ENCODE measurements around the gene LCOR. TPM values are rescaled to one million over a fixed set of nuclear protein-coding genes. Genes with fewer than 3 reads are reported as not detected.
A peak's percentile ranks its signal among the peaks of the same experiment; 100 is the strongest.

The LCOR gene
- total and polyA plus RNA-seq, 4 donors, result 2.4 to 38.9 (median 19.5) TPM

- Histone ChIP-seq H3K27ac (ENCODE audit: low read depth in 1 of 2, low read length in 2 of 2) (peak overlapping the region in 1 of 2 donors; percentile 79), H3K4me1 (ENCODE audit: control insufficient read depth in 1 of 2, insufficient read depth in 2 of 2, low read length in 2 of 2) (no peaks in the 10 kb centered on the region), H3K36me3 (ENCODE audit: control insufficient read depth in 1 of 2, insufficient read depth in 2 of 2, low read length in 1 of 2) (no peaks in the 10 kb centered on the region), H3K9me3 (ENCODE audit: control insufficient read depth, low read length) (no peaks in the 10 kb centered on the region), H3K27me3 (ENCODE audit: control insufficient read depth in 1 of 2, insufficient read depth in 2 of 2, low read length in 1 of 2) (no peaks in the 10 kb centered on the region), H3K4me3 (ENCODE audit: low read length in 2 of 2) (no peak overlapping the region)
- intact Hi-C loops (cut with DNase I), result loop anchor here (2.0 to 10.0 kb wide), 5 partner anchors 110 to 630 kb away; partner anchors contain the start of gene LCOR (in 2 of the 2)
- DNase-seq (peak in 1 of 2 donors; percentile 56), ATAC-seq (ENCODE audit: low FRiP score) (peak; percentile 5)
- 10 to 21% methylated on average over 13 of the region's 13 CpGs for WGBS, 2 donors
Observed at GRCh38 chr10:97024168-97025073, 192.3 kb downstream of the LCOR start.

- no peaks in the 10 kb centered on the region for H3K9me3 ChIP-seq (ENCODE audit: control insufficient read depth, low read length)
- H3K27ac ChIP-seq (ENCODE audit: low read depth in 1 of 2, low read length in 2 of 2), result peak overlapping the region in 1 of 2 donors; percentile 69
- no peaks in the 10 kb centered on the region for H3K27me3 ChIP-seq (ENCODE audit: control insufficient read depth in 1 of 2, insufficient read depth in 2 of 2, low read length in 1 of 2)
- WGBS, 2 donors, result 64 to 73% methylated on average over 9 of the region's 9 CpGs
- no peak overlapping the region for H3K4me3 ChIP-seq (ENCODE audit: low read length in 2 of 2)
- H3K36me3 ChIP-seq (ENCODE audit: control insufficient read depth in 1 of 2, insufficient read depth in 2 of 2, low read length in 1 of 2), result no peaks in the 10 kb centered on the region
- peak; percentile 53 for ATAC-seq (ENCODE audit: low FRiP score)
- peak; percentile 55 to 73 for DNase-seq
- no peaks in the 10 kb centered on the region for H3K4me1 ChIP-seq (ENCODE audit: control insufficient read depth in 1 of 2, insufficient read depth in 2 of 2, low read length in 2 of 2)
- intact Hi-C loops (cut with DNase I), result loop anchor here (2.0 to 10.0 kb wide), 4 partner anchors 111 to 631 kb away; partner anchors contain the start of gene LCOR (in 2 of the 2)
Observed at GRCh38 chr10:97025613-97026242, 193.6 kb downstream of the LCOR start.

GRCh38 chr10:97028126-97028831 is 196.2 kb downstream of the LCOR start:
- WGBS, 2 donors, result 79 to 89% methylated on average over 2 of the region's 2 CpGs
- no peak for ATAC-seq (ENCODE audit: low FRiP score)
- intact Hi-C loops (cut with DNase I), result loop anchor here (10.0 kb wide), 3 partner anchors 113 to 633 kb away; partner anchors contain the start of gene LCOR (in 1 of the 2)

GRCh38 chr10:97028832-97029178 is 196.7 kb downstream of the LCOR start:
- Histone ChIP-seq H3K4me3 (ENCODE audit: low read length in 2 of 2) (no peak overlapping the region), H3K4me1 (ENCODE audit: control insufficient read depth in 1 of 2, insufficient read depth in 2 of 2, low read length in 2 of 2) (no peaks in the 10 kb centered on the region), H3K27me3 (ENCODE audit: control insufficient read depth in 1 of 2, insufficient read depth in 2 of 2, low read length in 1 of 2) (no peaks in the 10 kb centered on the region), H3K27ac (ENCODE audit: low read depth in 1 of 2, low read length in 2 of 2) (no peak overlapping the region), H3K36me3 (ENCODE audit: control insufficient read depth in 1 of 2, insufficient read depth in 2 of 2, low read length in 1 of 2) (no peaks in the 10 kb centered on the region), H3K9me3 (ENCODE audit: control insufficient read depth, low read length) (no peaks in the 10 kb centered on the region)
- no peak for ATAC-seq (ENCODE audit: low FRiP score)
- 93 to 98% methylated on average over 3 of the region's 3 CpGs for WGBS, 2 donors
- intact Hi-C loops (cut with DNase I), result loop anchor here (10.0 kb wide), 3 partner anchors 114 to 634 kb away; partner anchors contain the start of gene LCOR (in 1 of the 2)
- DNase-seq, result no peak

More at GRCh38 chr10:97028126-97028831, 196.2 kb downstream of the LCOR start:
- Histone ChIP-seq H3K9me3 (ENCODE audit: control insufficient read depth, low read length) (no peaks in the 10 kb centered on the region), H3K27me3 (ENCODE audit: control insufficient read depth in 1 of 2, insufficient read depth in 2 of 2, low read length in 1 of 2) (no peaks in the 10 kb centered on the region), H3K4me1 (ENCODE audit: control insufficient read depth in 1 of 2, insufficient read depth in 2 of 2, low read length in 2 of 2) (no peaks in the 10 kb centered on the region), H3K27ac (ENCODE audit: low read depth in 1 of 2, low read length in 2 of 2) (no peak overlapping the region), H3K4me3 (ENCODE audit: low read length in 2 of 2) (no peak overlapping the region), H3K36me3 (ENCODE audit: control insufficient read depth in 1 of 2, insufficient read depth in 2 of 2, low read length in 1 of 2) (no peaks in the 10 kb centered on the region)
- no peak for DNase-seq

GRCh38 chr10:97029271-97029670 is 197.2 kb downstream of the LCOR start:
- ATAC-seq (ENCODE audit: low FRiP score), result no peak
- WGBS, 2 donors, result 88 to 89% methylated on average over 3 of the region's 3 CpGs

GRCh38 chr10:97030894-97031293 is 198.8 kb downstream of the LCOR start:
- H3K9me3 ChIP-seq (ENCODE audit: control insufficient read depth, low read length), result no peaks in the 10 kb centered on the region
- H3K36me3 ChIP-seq (ENCODE audit: control insufficient read depth in 1 of 2, insufficient read depth in 2 of 2, low read length in 1 of 2), result no peaks in the 10 kb centered on the region
- intact Hi-C loops (cut with DNase I), result no loop called here
- no peaks in the 10 kb centered on the region for H3K27me3 ChIP-seq (ENCODE audit: control insufficient read depth in 1 of 2, insufficient read depth in 2 of 2, low read length in 1 of 2)
- ATAC-seq (ENCODE audit: low FRiP score) (no peak), DNase-seq (no peak)
- no peaks in the 10 kb centered on the region for H3K4me1 ChIP-seq (ENCODE audit: control insufficient read depth in 1 of 2, insufficient read depth in 2 of 2, low read length in 2 of 2)
- WGBS, 2 donors, result 79 to 80% methylated on average over 6 of the region's 6 CpGs
- no peak overlapping the region for H3K4me3 ChIP-seq (ENCODE audit: low read length in 2 of 2)
- H3K27ac ChIP-seq (ENCODE audit: low read depth in 1 of 2, low read length in 2 of 2), result no peak overlapping the region

More at GRCh38 chr10:97029271-97029670, 197.2 kb downstream of the LCOR start:
- DNase-seq, result no peak
- no peak overlapping the region for H3K27ac ChIP-seq (ENCODE audit: low read depth in 1 of 2, low read length in 2 of 2)
- intact Hi-C loops (cut with DNase I), result loop anchor here (10.0 kb wide), 3 partner anchors 114 to 634 kb away; partner anchors contain the start of gene LCOR (in 1 of the 2)
- H3K4me1 ChIP-seq (ENCODE audit: control insufficient read depth in 1 of 2, insufficient read depth in 2 of 2, low read length in 2 of 2), result no peaks in the 10 kb centered on the region
- no peaks in the 10 kb centered on the region for H3K27me3 ChIP-seq (ENCODE audit: control insufficient read depth in 1 of 2, insufficient read depth in 2 of 2, low read length in 1 of 2)
- no peak overlapping the region for H3K4me3 ChIP-seq (ENCODE audit: low read length in 2 of 2)
- no peaks in the 10 kb centered on the region for H3K9me3 ChIP-seq (ENCODE audit: control insufficient read depth, low read length)
- H3K36me3 ChIP-seq (ENCODE audit: control insufficient read depth in 1 of 2, insufficient read depth in 2 of 2, low read length in 1 of 2), result no peaks in the 10 kb centered on the region

- 92 to 94% methylated on average over 11 of the region's 11 CpGs for WGBS, 2 donors
- DNase-seq (no peak), ATAC-seq (ENCODE audit: low FRiP score) (no peak)
- intact Hi-C loops (cut with DNase I), result no loop called here
- Histone ChIP-seq H3K27me3 (ENCODE audit: control insufficient read depth in 1 of 2, insufficient read depth in 2 of 2, low read length in 1 of 2) (no peaks in the 10 kb centered on the region), H3K9me3 (ENCODE audit: control insufficient read depth, low read length) (no peaks in the 10 kb centered on the region), H3K36me3 (ENCODE audit: control insufficient read depth in 1 of 2, insufficient read depth in 2 of 2, low read length in 1 of 2) (no peaks in the 10 kb centered on the region), H3K27ac (ENCODE audit: low read depth in 1 of 2, low read length in 2 of 2) (no peak overlapping the region), H3K4me1 (ENCODE audit: control insufficient read depth in 1 of 2, insufficient read depth in 2 of 2, low read length in 2 of 2) (no peaks in the 10 kb centered on the region), H3K4me3 (ENCODE audit: low read length in 2 of 2) (no peak overlapping the region)
Observed at GRCh38 chr10:97031459-97031858, 199.4 kb downstream of the LCOR start.

GRCh38 chr10:97032624-97033023 is 200.5 kb downstream of the LCOR start:
- H3K27ac ChIP-seq (ENCODE audit: low read depth in 1 of 2, low read length in 2 of 2), result no peak overlapping the region
- no peaks in the 10 kb centered on the region for H3K36me3 ChIP-seq (ENCODE audit: control insufficient read depth in 1 of 2, insufficient read depth in 2 of 2, low read length in 1 of 2)
- DNase-seq, result no peak
- WGBS, 2 donors, result 45 to 55% methylated on average over 7 of the region's 7 CpGs
- no peaks in the 10 kb centered on the region for H3K27me3 ChIP-seq (ENCODE audit: control insufficient read depth in 1 of 2, insufficient read depth in 2 of 2, low read length in 1 of 2)
- H3K9me3 ChIP-seq (ENCODE audit: control insufficient read depth, low read length), result no peaks in the 10 kb centered on the region
- no peak for ATAC-seq (ENCODE audit: low FRiP score)
- no peaks in the 10 kb centered on the region for H3K4me1 ChIP-seq (ENCODE audit: control insufficient read depth in 1 of 2, insufficient read depth in 2 of 2, low read length in 2 of 2)
- intact Hi-C loops (cut with DNase I), result no loop called here
- H3K4me3 ChIP-seq (ENCODE audit: low read length in 2 of 2), result no peak overlapping the region
